Kidney tubule cell (primary cell): ENCODE data around the gene DAD1.

ENCODE experiments used
- DNase-seq: peaks from one replicate; pipeline ENCODE4 v3.0.0-alpha.2; 2018; ENCODE audit warnings: low spot score

The DAD1 gene

GRCh38 chr14:22536853-22537338 is 52.1 kb downstream of the DAD1 start:
- peak; percentile 93 for DNase-seq

GRCh38 chr14:22535916-22536315 is 53.1 kb downstream of the DAD1 start:
- no peak for DNase-seq

DNA sequence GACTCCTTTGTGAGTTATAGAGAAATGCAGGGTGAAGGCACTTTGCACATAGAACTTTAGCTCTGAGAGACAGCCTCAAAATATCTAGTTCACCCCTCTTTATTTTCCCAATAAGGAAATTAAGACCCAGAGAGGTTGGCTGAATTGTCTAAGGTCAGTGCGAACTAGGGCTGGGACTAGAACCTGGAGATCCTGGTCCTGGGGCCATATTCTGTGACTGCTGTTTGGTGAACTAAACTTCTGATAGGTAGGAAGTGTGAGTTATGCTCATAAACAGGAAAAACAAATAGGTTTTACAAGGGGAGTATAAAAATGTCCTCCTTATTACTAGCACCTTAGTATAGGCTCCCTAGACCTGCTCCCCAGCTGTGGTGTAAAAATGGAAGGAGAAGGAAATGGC is 53.9 kb downstream of the DAD1 start:
- no peak for DNase-seq

DNA sequence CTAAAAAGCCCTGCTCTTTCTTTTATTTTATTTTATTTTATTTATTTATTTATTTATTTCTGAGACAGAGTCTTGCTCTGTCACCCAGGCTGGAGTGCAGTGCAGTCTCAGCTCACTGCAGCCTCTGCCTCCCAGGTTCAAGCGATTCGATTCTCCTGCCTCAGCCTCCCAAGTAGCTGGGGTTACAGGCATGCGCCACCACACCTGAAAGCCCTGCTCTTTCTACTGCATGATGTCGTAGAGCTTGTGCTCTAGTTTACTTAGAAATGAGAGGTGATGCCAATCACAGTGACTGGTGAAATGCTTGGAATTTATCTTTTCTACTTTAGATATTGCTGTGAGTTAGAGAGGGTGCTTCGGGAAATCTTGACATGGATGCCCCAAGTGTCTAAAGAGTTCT is 54.5 kb downstream of the DAD1 start:
- DNase-seq, result no peak

- DNase-seq, result no peak
These were observed 55.2 kb downstream of the DAD1 start for GRCh38 chr14:22533739-22534359.

DNA sequence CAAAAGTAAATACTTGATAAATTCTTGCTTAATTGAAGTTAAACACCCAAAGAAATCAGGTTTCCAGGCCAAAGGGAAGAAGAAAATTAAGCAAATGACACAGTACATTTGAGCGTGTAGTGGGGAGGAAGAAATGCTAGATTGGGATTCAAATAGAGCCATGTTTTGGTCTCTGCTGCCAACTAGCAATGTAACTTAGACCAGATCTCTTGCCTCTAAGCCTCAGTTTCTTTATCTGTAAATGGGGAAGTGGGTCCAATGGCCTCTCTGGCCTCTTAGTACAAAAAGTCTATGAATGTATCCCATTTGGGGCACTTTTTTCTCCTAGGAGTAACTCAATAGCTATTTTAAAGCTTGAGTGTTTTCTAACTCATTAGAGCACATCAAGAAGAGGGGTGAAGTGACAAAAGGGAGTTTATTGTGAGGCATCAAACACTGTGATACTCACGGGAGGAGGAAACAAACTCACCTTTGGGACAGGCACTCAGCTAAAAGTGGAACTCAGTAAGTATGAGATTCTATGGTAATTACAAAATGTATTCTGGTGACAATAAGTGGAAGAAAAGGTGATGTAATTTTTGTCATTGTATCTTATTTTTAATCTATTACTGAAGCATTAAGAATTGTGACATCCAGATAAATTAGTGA is 55.8 kb downstream of the DAD1 start:
- no peak for DNase-seq

DNA sequence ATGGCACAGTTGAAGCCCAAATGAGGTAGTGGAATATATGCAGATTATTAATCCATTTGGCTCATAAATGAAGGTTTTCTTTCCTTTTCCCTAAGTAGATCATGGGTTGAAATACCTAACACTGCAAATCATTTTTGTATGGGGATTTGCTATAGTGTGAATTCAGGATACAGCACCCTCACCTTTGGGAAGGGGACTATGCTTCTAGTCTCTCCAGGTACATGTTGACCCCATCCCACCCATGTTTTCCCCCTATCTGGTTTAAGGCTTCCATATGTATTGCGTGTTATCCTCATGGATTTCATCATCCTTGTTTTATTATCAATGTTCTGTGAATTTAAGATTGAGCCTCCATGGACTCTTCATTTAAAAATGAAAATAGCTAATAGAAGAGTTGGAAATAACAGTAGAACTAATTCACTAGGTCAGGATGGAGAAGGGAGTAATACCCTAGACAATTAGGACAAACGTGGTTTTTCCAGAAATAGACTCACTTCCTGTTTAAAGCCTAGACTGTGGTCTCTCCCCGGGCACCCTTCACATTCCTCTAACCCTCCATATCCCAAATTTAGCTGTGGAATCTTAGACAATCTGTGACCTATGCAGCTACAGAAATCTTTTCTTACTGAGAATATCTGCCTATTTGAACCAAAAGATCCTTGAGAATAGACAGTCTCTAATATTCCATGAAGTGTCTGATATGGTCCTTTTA is 56.5 kb downstream of the DAD1 start:
- peak; percentile 24 for DNase-seq

DNA sequence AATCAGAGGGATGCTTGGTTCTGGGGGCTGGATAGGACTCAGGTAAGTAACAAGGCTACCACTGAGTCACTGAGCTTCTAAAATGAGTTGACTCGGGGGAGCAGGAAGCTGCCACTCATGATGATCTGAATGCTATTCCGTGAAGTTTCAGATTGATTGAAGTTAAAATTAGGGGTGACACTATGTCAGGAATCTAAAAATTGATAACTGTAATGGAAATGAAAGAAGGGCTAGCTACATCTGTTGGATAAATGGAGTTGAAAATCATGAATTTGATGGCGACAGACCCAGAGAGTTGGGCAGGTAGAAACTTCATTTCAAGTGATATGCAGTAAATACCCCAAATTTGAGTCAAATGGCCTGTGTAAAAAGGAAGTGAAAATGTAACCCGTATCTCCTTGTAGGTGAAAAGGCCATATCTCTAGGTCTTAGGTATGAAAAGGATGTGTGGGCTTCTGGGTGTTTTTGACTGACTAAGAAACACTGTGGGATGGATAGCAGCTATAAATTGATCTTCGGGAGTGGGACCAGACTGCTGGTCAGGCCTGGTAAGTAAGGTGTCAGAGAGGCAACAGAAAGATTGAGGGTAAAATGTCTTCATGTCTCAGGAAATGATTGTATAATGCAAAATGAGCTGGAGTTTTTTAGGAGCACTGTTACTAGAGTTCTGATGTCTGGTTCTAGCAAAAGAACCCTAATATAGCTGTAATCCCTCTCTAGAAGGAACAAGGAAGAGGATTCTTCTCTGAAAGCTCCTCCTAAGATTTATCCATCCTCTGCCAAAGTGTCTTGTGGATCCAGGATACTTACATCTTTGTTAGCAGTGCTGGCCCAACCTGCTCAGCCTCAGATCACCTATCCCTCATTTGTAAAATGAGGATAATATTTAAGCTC is 57.3 kb downstream of the DAD1 start:
- no peak for DNase-seq

GRCh38 chr14:22530127-22530526 is 58.9 kb downstream of the DAD1 start:
- DNase-seq, result no peak

DNA sequence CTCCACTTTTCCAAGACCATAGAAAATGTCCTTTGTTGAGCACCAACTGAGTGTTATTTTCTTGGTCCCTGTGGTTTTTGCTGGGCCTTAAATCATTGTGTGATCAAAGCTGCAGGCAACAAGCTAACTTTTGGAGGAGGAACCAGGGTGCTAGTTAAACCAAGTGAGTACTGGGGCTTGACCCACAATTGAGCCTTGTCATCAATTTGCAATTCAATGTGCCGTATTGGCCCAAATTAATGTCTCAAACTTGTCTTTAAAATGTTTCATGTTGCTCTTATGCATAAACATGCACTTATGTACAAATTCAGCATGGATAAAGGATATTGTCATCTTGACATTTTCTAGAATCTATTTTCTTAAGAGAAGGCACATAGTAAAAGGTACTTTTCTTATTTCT is 62.3 kb downstream of the DAD1 start:
- no peak for DNase-seq

- no peak for DNase-seq
These were observed 62.8 kb downstream of the DAD1 start for GRCh38 chr14:22526218-22526617.

DNA sequence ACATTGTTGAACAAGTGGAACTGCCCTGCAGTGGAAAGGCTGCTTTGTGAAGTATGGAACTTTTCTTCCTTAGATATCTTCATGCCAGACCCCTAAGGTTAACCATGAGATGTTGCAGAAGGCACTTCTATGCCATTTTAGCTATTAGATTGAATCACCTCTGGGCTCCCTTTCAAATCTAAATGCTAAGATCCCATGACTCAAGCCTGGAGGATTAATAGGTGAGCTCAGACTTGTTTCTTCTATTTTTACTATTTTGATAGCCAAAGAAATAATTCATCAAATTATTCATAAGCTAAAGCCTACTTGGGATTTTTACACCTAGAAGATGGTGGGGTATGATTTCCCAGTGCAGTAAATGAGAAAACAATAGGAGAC is 64.3 kb downstream of the DAD1 start:
- no peak for DNase-seq

DNA sequence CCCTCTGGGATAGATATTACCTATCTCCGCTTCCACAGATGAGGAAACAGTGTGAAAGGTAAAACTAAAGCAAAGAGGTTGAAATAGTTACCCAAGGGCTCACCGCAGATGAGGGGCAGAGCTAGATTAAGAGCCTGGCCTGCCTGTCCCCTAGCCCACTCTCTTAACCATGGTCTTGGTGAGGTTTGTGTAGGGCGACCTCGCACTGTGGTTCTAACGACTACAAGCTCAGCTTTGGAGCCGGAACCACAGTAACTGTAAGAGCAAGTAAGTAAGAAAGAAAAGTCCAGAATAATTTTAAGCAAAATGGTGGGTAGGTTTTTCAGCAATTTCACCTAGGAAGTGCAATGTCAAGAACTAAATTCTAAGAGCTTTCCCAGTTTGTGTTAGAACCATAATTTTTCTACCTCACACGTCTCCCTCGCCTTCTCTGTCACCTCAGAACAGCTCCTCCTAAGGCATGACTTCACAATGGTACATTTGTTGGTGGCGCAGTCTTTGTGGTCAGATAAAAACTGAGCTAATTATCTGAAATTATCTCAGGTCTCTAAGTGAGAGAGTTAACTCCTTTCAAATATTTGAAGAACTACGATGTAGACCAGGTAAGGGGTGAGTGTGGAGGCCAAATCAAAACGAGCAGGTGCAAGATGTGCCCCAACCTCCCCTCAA is 64.8 kb downstream of the DAD1 start:
- no peak for DNase-seq

DNA sequence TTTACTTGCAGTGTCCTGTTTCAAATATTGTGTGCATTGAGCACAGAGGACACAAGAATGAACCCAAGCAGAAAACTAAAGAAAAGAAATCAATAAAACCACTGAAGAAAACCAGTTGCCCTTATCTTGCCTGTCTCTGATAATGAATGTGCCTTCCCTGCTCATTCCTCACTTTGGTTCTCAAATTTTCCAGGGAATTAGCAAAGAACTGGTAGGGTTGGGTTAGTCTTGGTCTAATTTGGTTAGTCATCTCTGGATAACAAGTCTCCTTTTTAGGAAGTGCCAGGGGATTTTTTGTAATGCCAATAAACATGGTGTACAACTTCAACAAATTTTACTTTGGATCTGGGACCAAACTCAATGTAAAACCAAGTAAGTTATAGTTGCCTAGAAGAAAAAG is 65.7 kb downstream of the DAD1 start:
- DNase-seq, result no peak

GRCh38 chr14:22522466-22522957 is 66.5 kb downstream of the DAD1 start:
- no peak for DNase-seq

GRCh38 chr14:22521449-22522239 is 67.4 kb downstream of the DAD1 start:
- no peak for DNase-seq

DNA sequence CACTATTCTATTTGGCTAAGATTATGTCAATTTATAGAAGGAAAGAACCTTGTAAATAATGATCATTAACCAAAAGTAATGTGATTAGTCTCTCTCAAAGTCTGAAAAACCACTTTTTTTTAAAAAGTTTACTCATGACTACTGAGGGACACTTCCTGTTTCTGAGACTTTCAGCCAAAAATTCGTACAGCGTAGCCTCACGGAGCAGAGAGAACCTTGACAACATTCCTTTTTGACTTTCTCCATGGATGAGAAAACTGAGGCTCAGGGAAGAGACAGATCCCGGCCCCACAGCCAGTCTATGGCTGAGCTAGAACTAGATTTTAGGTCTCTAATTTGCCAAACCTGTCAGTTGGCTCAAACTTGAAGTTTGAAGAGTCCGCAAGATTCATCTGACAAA is 68.2 kb downstream of the DAD1 start:
- peak; percentile 27 for DNase-seq

GRCh38 chr14:22519877-22520685 is 68.9 kb downstream of the DAD1 start:
- peak; percentile 52 for DNase-seq

DNA sequence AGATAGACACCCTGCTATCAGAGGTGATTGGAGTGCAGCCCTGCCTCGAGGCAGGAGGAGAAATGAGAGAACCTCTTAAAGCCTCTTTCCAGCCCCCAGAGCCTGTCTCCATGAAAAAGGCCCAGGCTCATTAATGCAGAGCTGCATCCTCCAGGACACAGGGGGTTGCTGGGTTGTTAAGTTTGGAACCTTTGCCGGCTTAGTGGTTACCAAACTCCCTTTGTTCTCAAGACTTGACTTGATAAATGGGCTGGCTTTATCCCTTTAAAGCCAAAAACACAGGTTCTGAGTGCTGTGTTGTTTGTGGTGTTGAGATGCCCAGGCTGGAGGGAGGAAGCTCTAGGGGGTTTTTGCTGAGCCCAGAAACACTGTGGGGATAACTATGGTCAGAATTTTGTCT is 71.0 kb downstream of the DAD1 start:
- DNase-seq, result no peak
